Keratinocyte (primary cell): ENCODE measurements around the gene REEP3. TPM values are rescaled to one million over a fixed set of nuclear protein-coding genes. Genes with fewer than 3 reads are reported as not detected.

Source experiments
- DNase-seq: peaks from one replicate; pipeline ENCODE4 v3.0.0-alpha.2; 2011; ENCODE audit warnings: low read depth, missing footprints, low spot score
- FAIRE-seq: peaks from 2 replicates; lab custom pipeline; 2011; peaks lifted over from hg19 to GRCh38; lab: Jason Lieb, UNC
- H2AFZ ChIP-seq: 2 replicates; pipeline ENCODE4 v1.6.0; 2012; ENCODE audit warnings: low read length, control low read depth, inconsistent platforms; ENCODE audit not compliant: control insufficient read depth
- H3K27ac ChIP-seq: 2 replicates; pipeline ENCODE4 v1.5.1; 2011; ENCODE audit warnings: low read length; ENCODE audit not compliant: control insufficient read depth, insufficient read depth
- H3K27me3 ChIP-seq: 3 replicates; pipeline ENCODE4 v1.6.0; 2011; ENCODE audit warnings: low read length; ENCODE audit not compliant: control insufficient read depth, insufficient read depth; ENCODE audit errors: extremely low read depth
- H3K36me3 ChIP-seq, 2 experiments: 2 replicates in 1 of 2; 3 replicates in 1 of 2; pipeline ENCODE4 v1.5.1; 2011; ENCODE audit warnings: low read length in 2 of 2, mild to moderate bottlenecking in 1 of 2; ENCODE audit not compliant: control insufficient read depth in 2 of 2, insufficient read depth in 2 of 2; ENCODE audit errors: extremely low read depth in 1 of 2
- H3K4me1 ChIP-seq: 3 replicates; pipeline ENCODE4 v1.5.1; 2011; ENCODE audit warnings: low read length; ENCODE audit not compliant: control insufficient read depth, insufficient read depth; ENCODE audit errors: extremely low read depth
- H3K4me2 ChIP-seq: 3 replicates; pipeline ENCODE4 v1.6.0; 2011; ENCODE audit warnings: low read depth, low read length; ENCODE audit not compliant: control insufficient read depth, insufficient read depth; ENCODE audit errors: extremely low read depth
- H3K4me3 ChIP-seq, 3 experiments: fragments of 200-600 bp in 1 of 3; sonication (generic) in 1 of 3; 2 replicates in 2 of 3; 3 replicates in 1 of 3; pipeline ENCODE4 v1.5.1; 2011 to 2016; ENCODE audit warnings: low read length in 3 of 3, mild to moderate bottlenecking in 3 of 3, control low read depth in 2 of 3, inconsistent platforms in 1 of 3, low read depth in 1 of 3, mixed read lengths in 1 of 3, mixed run types in 1 of 3, moderate library complexity in 1 of 3; ENCODE audit not compliant: control insufficient read depth in 2 of 3, insufficient read depth in 2 of 3; ENCODE audit errors: extremely low read depth in 1 of 3
- H3K79me2 ChIP-seq: 2 replicates; pipeline ENCODE4 v1.6.0; 2012; ENCODE audit warnings: low read length; ENCODE audit not compliant: control insufficient read depth, insufficient read depth
- H3K9ac ChIP-seq: 3 replicates; pipeline ENCODE4 v1.6.0; 2011; ENCODE audit warnings: low read length; ENCODE audit not compliant: control insufficient read depth, insufficient read depth; ENCODE audit errors: extremely low read depth
- H3K9me1 ChIP-seq: 3 replicates; pipeline ENCODE4 v1.6.0; 2011; ENCODE audit warnings: low read length; ENCODE audit not compliant: control insufficient read depth, insufficient read depth; ENCODE audit errors: extremely low read depth
- H3K9me3 ChIP-seq: 2 replicates; pipeline ENCODE4 v1.5.1; 2012; ENCODE audit warnings: low read depth, low read length; ENCODE audit not compliant: control insufficient read depth
- H4K20me1 ChIP-seq: 3 replicates; pipeline ENCODE4 v1.6.0; 2011; ENCODE audit warnings: low read length; ENCODE audit not compliant: control insufficient read depth, insufficient read depth; ENCODE audit errors: extremely low read depth
- EZH2 ChIP-seq: IDR thresholded peaks from one replicate; pipeline ENCODE4 v1.6.1; 2012; ENCODE audit warnings: inconsistent platforms, mild to moderate bottlenecking, low read length, moderate library complexity
- dilution Hi-C: fragments of 300-500 bp; cut with MboI; formaldehyde crosslinking; loops from one replicate; pipeline ENCODE4 v1.7.0; 2020; ENCODE audit warnings: low sequenced_read_pairs; ENCODE audit not compliant: extremely low pct_ligation_motif_present
- polyA plus RNA-seq, 5 experiments: library from polyadenylated mRNA; depleted of rRNA in 3 of 5; stranded (reverse) in 3 of 5; stranded (forward) in 1 of 5; unstranded in 1 of 5; fragments of >200 nt; gene quantifications; 1 replicate in 1 of 5; 2 replicates in 3 of 5; 3 replicates in 1 of 5; pipeline versions ENCODE4 v1.2.1 to v1.2.3, GENCODE V29; 2011 to 2012; ENCODE audit warnings: missing spikeins in 2 of 5, low read depth in 1 of 5, low replicate concordance in 1 of 5
- TF ChIP-seq, protein P1 (sequence below), 3 experiments: IDR thresholded peaks in 1 of 3; conservative IDR thresholded peaks in 1 of 3; optimal IDR thresholded peaks in 1 of 3; 2 replicates in 2 of 3; 3 replicates in 1 of 3; pipeline versions ENCODE3 to v1.5.1; 2011; ENCODE audit warnings: low read length in 3 of 3, mild to moderate bottlenecking in 3 of 3, moderate library complexity in 2 of 3, control low read depth in 1 of 3, inconsistent platforms in 1 of 3; ENCODE audit not compliant: insufficient read depth in 2 of 3; ENCODE audit errors: extremely low read depth in 1 of 3

The REEP3 gene
- polyA plus RNA-seq, 1 donor (not counting 4 experiments of a cell fraction or from before 2014, with no cell fraction given) = 52.8 TPM

GRCh38 chr10:63544418-63544817, 23.2 kb downstream of the REEP3 start:
- no peak for DNase-seq
- H3K4me2 ChIP-seq = no peak overlapping the region
- no peaks in the 10 kb centered on the region for H3K9me1 ChIP-seq
- H4K20me1 ChIP-seq = no peaks in the 10 kb centered on the region
- no peak overlapping the region for H3K4me3 ChIP-seq
- TF ChIP-seq EZH2 = no peak
- TF ChIP-seq, protein P1, sequence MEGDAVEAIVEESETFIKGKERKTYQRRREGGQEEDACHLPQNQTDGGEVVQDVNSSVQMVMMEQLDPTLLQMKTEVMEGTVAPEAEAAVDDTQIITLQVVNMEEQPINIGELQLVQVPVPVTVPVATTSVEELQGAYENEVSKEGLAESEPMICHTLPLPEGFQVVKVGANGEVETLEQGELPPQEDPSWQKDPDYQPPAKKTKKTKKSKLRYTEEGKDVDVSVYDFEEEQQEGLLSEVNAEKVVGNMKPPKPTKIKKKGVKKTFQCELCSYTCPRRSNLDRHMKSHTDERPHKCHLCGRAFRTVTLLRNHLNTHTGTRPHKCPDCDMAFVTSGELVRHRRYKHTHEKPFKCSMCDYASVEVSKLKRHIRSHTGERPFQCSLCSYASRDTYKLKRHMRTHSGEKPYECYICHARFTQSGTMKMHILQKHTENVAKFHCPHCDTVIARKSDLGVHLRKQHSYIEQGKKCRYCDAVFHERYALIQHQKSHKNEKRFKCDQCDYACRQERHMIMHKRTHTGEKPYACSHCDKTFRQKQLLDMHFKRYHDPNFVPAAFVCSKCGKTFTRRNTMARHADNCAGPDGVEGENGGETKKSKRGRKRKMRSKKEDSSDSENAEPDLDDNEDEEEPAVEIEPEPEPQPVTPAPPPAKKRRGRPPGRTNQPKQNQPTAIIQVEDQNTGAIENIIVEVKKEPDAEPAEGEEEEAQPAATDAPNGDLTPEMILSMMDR (optimal IDR thresholded peaks at IDR 0.05 in 1 of 3, IDR thresholded peaks at IDR 0.05 in 1 of 3, conservative IDR thresholded peaks at IDR 0.05 in 1 of 3; ENCODE audit: extremely low read depth in 1 of 3, insufficient read depth in 2 of 3, low read length in 3 of 3) = no peak
- peaks cover 0 to 1% of the 10 kb centered on the region in 2 experiments for H3K36me3 ChIP-seq
- FAIRE-seq = no peak
- peaks cover 9% of the 10 kb centered on the region for H3K4me1 ChIP-seq
- dilution Hi-C loops = no loop called here
- no peak overlapping the region for H3K27ac ChIP-seq
- H3K9ac ChIP-seq = no peak overlapping the region
- peaks cover 71% of the 10 kb centered on the region for H3K79me2 ChIP-seq
- no peaks in the 10 kb centered on the region for H3K9me3 ChIP-seq
- H3K27me3 ChIP-seq = no peaks in the 10 kb centered on the region
- H2AFZ ChIP-seq = no peak overlapping the region

- Histone ChIP-seq H3K4me3 (no peak overlapping the region), H3K9ac (no peak overlapping the region), H3K9me3 (no peaks in the 10 kb centered on the region), H4K20me1 (no peaks in the 10 kb centered on the region), H3K36me3 (peaks cover 0 to 1% of the 10 kb centered on the region in 2 experiments), H3K4me1 (peaks cover 25% of the 10 kb centered on the region), H3K4me2 (no peak overlapping the region), H3K79me2 (peaks cover 61% of the 10 kb centered on the region), H3K9me1 (no peaks in the 10 kb centered on the region), H3K27ac (no peak overlapping the region), H2AFZ (no peak overlapping the region), H3K27me3 (no peaks in the 10 kb centered on the region)
- dilution Hi-C loops = no loop called here
- DNase-seq = no peak
- no peak for TF ChIP-seq EZH2
- TF ChIP-seq, protein P1 (optimal IDR thresholded peaks at IDR 0.05 in 1 of 3, IDR thresholded peaks at IDR 0.05 in 1 of 3, conservative IDR thresholded peaks at IDR 0.05 in 1 of 3; ENCODE audit: extremely low read depth in 1 of 3, insufficient read depth in 2 of 3, low read length in 3 of 3) = no peak
- no peak for FAIRE-seq
Observed at GRCh38 chr10:63547628-63548360, 26.6 kb downstream of the REEP3 start.
